Astrocyte (in vitro differentiated cells and primary cell): ENCODE measurements around the gene RBM17.

Experiments
- EZH2 ChIP-seq: IDR thresholded peaks from 2 replicates; pipeline ENCODE4 v1.6.1; 2012; ENCODE audit warnings: mild to moderate bottlenecking, low read length, inconsistent platforms; ENCODE audit not compliant: insufficient read depth
- TF ChIP-seq, protein P1 (sequence below): IDR thresholded peaks from 2 replicates; pipeline ENCODE4 v1.5.1; 2011; ENCODE audit warnings: low read depth, mild to moderate bottlenecking, inconsistent platforms, low read length, moderate library complexity; ENCODE audit not compliant: insufficient read depth

DNA sequence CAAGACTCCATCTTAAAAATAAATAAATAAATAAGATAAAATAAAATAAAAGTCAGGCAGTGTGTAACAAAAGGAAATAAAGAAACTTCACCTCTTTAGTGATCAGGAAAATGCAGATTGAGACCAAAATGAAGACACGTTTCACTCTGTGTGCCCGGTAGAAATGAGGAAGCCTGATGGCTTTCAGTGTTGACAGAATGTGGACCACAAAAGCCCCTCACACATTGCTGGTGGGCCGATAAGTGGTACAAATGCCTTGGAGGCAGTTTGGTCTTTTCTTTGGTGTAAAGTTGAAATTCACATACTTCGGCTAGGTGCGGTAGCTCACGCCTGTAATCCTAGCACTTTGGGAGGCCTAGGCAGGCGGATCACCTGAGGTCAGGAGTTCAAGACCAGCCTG is 69.4 kb downstream of the RBM17 start:
- TF ChIP-seq, protein P1, sequence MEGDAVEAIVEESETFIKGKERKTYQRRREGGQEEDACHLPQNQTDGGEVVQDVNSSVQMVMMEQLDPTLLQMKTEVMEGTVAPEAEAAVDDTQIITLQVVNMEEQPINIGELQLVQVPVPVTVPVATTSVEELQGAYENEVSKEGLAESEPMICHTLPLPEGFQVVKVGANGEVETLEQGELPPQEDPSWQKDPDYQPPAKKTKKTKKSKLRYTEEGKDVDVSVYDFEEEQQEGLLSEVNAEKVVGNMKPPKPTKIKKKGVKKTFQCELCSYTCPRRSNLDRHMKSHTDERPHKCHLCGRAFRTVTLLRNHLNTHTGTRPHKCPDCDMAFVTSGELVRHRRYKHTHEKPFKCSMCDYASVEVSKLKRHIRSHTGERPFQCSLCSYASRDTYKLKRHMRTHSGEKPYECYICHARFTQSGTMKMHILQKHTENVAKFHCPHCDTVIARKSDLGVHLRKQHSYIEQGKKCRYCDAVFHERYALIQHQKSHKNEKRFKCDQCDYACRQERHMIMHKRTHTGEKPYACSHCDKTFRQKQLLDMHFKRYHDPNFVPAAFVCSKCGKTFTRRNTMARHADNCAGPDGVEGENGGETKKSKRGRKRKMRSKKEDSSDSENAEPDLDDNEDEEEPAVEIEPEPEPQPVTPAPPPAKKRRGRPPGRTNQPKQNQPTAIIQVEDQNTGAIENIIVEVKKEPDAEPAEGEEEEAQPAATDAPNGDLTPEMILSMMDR: no peak
- no peak for TF ChIP-seq EZH2
